ENCODE measurements around the gene ARHGEF28. TPM values are rescaled to one million over a fixed set of nuclear protein-coding genes. Genes with fewer than 3 reads are reported as not detected.

ARHGEF28 gene
- total RNA-seq, 6 donors from 2014 or later, result 14.4 to 47.1 (median 24.4) TPM

- H3K4me1 ChIP-seq, result no peaks in the 10 kb centered on the region
- TF ChIP-seq EP300 (IDR thresholded peaks at IDR 0.05) (no peak), POLR2A (IDR thresholded peaks at IDR 0.05) (no peak), POLR2AphosphoS5 (IDR thresholded peaks at IDR 0.05) (no peak), CTCF (IDR thresholded peaks at IDR 0.05) (no peak)
- H3K4me3 ChIP-seq, result no peak overlapping the region
- no peaks in the 10 kb centered on the region for H3K9me3 ChIP-seq
- H3K27ac ChIP-seq, result no peak overlapping the region
- H3K27me3 ChIP-seq, result no peaks in the 10 kb centered on the region
- DNase-seq, result no peak
- no peak for ATAC-seq (ENCODE audit: low FRiP score in 2 of 2)
- 93 to 96% methylated on average over 3 of the region's 3 CpGs for WGBS, 2 donors
- no peaks in the 10 kb centered on the region for H3K36me3 ChIP-seq
Measured at GRCh38 chr5:73966451-73966850, 340.5 kb downstream of the ARHGEF28 start.

- WGBS, 2 donors, result 69 to 85% methylated on average over 3 of the region's 3 CpGs
- Histone ChIP-seq H3K9me3 (no peaks in the 10 kb centered on the region), H3K27ac (no peak overlapping the region), H3K4me1 (no peaks in the 10 kb centered on the region), H3K27me3 (no peaks in the 10 kb centered on the region), H3K36me3 (no peaks in the 10 kb centered on the region), H3K4me3 (no peak overlapping the region)
- TF ChIP-seq EP300 (IDR thresholded peaks at IDR 0.05) (no peak), CTCF (IDR thresholded peaks at IDR 0.05) (no peak), POLR2AphosphoS5 (IDR thresholded peaks at IDR 0.05) (no peak), POLR2A (IDR thresholded peaks at IDR 0.05) (no peak)
- DNase-seq (no peak), ATAC-seq (ENCODE audit: low FRiP score in 2 of 2) (no peak)
Measured at GRCh38 chr5:73967347-73967746, 341.4 kb downstream of the ARHGEF28 start.

- DNase-seq (no peak), ATAC-seq (ENCODE audit: low FRiP score in 2 of 2) (no peak)
- H3K27ac ChIP-seq, result no peak overlapping the region
- TF ChIP-seq POLR2AphosphoS5 (IDR thresholded peaks at IDR 0.05) (no peak), POLR2A (IDR thresholded peaks at IDR 0.05) (no peak), CTCF (IDR thresholded peaks at IDR 0.05) (no peak), EP300 (IDR thresholded peaks at IDR 0.05) (no peak)
- H3K4me1 ChIP-seq, result no peaks in the 10 kb centered on the region
- no peaks in the 10 kb centered on the region for H3K9me3 ChIP-seq
- 98 to 100% methylated on average over 2 of the region's 2 CpGs for WGBS, 2 donors
- H3K36me3 ChIP-seq, result no peaks in the 10 kb centered on the region
- no peaks in the 10 kb centered on the region for H3K27me3 ChIP-seq
- H3K4me3 ChIP-seq, result no peak overlapping the region
Measured at GRCh38 chr5:73968246-73968645, 342.2 kb downstream of the ARHGEF28 start.

- WGBS, 2 donors, result 69 to 78% methylated on average over 8 of the region's 8 CpGs
- Histone ChIP-seq H3K27ac (no peak overlapping the region), H3K27me3 (no peaks in the 10 kb centered on the region), H3K9me3 (no peaks in the 10 kb centered on the region), H3K4me3 (no peak overlapping the region), H3K4me1 (no peaks in the 10 kb centered on the region), H3K36me3 (no peaks in the 10 kb centered on the region)
- TF ChIP-seq POLR2A (IDR thresholded peaks at IDR 0.05), result no peak
- DNase-seq, result no peak
- no peak for ATAC-seq (ENCODE audit: low FRiP score in 2 of 2)
Measured at GRCh38 chr5:73968729-73969128, 342.7 kb downstream of the ARHGEF28 start.

GRCh38 chr5:73969195-73970036, 343.4 kb downstream of the ARHGEF28 start:
- Histone ChIP-seq H3K4me3 (no peak overlapping the region), H3K27me3 (no peaks in the 10 kb centered on the region), H3K9me3 (no peaks in the 10 kb centered on the region), H3K4me1 (no peaks in the 10 kb centered on the region), H3K27ac (no peak overlapping the region), H3K36me3 (no peaks in the 10 kb centered on the region)
- peak in 1 of 2 donors; percentile 44 for ATAC-seq (ENCODE audit: low FRiP score in 2 of 2)
- TF ChIP-seq POLR2A (IDR thresholded peaks at IDR 0.05), result no peak
- TF ChIP-seq POLR2AphosphoS5 (IDR thresholded peaks at IDR 0.05), result no peak
- 45 to 53% methylated on average over 5 of the region's 5 CpGs for WGBS, 2 donors
- DNase-seq, result no peak

GRCh38 chr5:73971326-73971725, 345.3 kb downstream of the ARHGEF28 start:
- no peak for DNase-seq
- 89 to 92% methylated on average over 4 of the region's 4 CpGs for WGBS, 2 donors
- Histone ChIP-seq H3K27me3 (no peaks in the 10 kb centered on the region), H3K4me1 (no peaks in the 10 kb centered on the region), H3K36me3 (no peaks in the 10 kb centered on the region), H3K4me3 (no peak overlapping the region), H3K27ac (no peak overlapping the region), H3K9me3 (no peaks in the 10 kb centered on the region)
- ATAC-seq (ENCODE audit: low FRiP score in 2 of 2), result no peak
- no peak for TF ChIP-seq EP300 (IDR thresholded peaks at IDR 0.05)
- no peak for TF ChIP-seq POLR2AphosphoS5 (IDR thresholded peaks at IDR 0.05)

Data from upper lobe of left lung (tissue), 6 donors.